Activated naive CD4-positive, alpha-beta T cell treated with anti-CD3 and anti-CD28 coated beads, Interleukin-2, amount 50 U/mL, for 24 hours (primary cell): ENCODE results near the gene CYP51A1.
"Not testable (repeated sequence)": the region's sequence is repeated elsewhere in the genome, so short reads cannot be mapped to it uniquely, and the experiment has no call there.

Source experiments
- H3K27ac Mint-ChIP-seq: one replicate; pipeline ENCODE4 v1.8.0; 2021; ENCODE audit warnings: mild to moderate bottlenecking, mixed read lengths
- H3K27me3 Mint-ChIP-seq: one replicate; pipeline ENCODE4 v1.8.0; 2021; ENCODE audit warnings: mixed read lengths
- H3K36me3 Mint-ChIP-seq: one replicate; pipeline ENCODE4 v1.8.0; 2021; ENCODE audit warnings: mixed read lengths
- H3K4me1 Mint-ChIP-seq: one replicate; pipeline ENCODE4 v1.8.0; 2021; ENCODE audit warnings: mixed read lengths
- H3K4me3 Mint-ChIP-seq: one replicate; pipeline ENCODE4 v1.8.0; 2021; ENCODE audit warnings: mild to moderate bottlenecking, mixed read lengths
- H3K9me3 Mint-ChIP-seq: one replicate; pipeline ENCODE4 v1.8.0; 2021; ENCODE audit warnings: mixed read lengths

The CYP51A1 gene

GRCh38 chr7:92134271-92135051 lies at the start of gene CYP51A1:
CYP51A1 (minus strand) TSS chr7:92134477; CDS start chr7:92134364, 113 bp downstream.
- peak within 1 kb of the TSS; percentile 99 for H3K27ac Mint-ChIP-seq
- H3K36me3 Mint-ChIP-seq: peaks cover 4% of the 10 kb centered on the region
- peak within 1 kb of the TSS; percentile 98 for H3K4me3 Mint-ChIP-seq
- H3K9me3 Mint-ChIP-seq: no peaks in the 10 kb centered on the region
- no peaks in the 10 kb centered on the region for H3K27me3 Mint-ChIP-seq
- peaks cover 37% of the 10 kb centered on the region for H3K4me1 Mint-ChIP-seq

- H3K36me3 Mint-ChIP-seq: no peaks in the 10 kb centered on the region
- peaks cover 4% of the 10 kb centered on the region for H3K4me1 Mint-ChIP-seq
- peaks cover 7% of the 10 kb centered on the region for H3K27me3 Mint-ChIP-seq
- no peaks in the 10 kb centered on the region for H3K9me3 Mint-ChIP-seq
- peak within 1 kb of the TSS; percentile 76 for H3K4me3 Mint-ChIP-seq
- no peak within 1 kb of the TSS for H3K27ac Mint-ChIP-seq
Measured at GRCh38 chr7:92178928-92179924, 44.9 kb upstream of the CYP51A1 start, which contains the start of gene LRRD1. LRRD1 (minus strand) TSS chr7:92179142; CDS start chr7:92165202, 13,940 bp downstream.

DNA sequence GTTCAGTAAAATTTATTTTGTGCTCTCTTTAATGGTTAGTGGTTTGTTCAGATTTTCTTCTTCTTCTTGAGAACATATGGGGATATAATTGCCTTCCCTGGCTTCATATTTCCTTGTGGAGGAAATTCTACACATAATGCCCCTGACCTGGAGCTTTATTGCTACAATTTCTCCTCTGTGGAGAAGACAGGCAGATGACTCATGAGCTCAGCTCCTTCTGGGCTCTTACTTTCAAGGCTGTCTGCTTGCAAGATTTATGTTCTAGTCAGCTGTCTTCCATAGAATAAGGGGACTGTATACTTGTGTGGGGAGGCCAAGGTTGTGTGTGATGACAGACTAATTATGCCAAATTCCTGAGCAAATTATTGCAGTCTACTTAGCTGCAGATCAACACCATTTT lies 43.1 kb upstream of the CYP51A1 start:
- no peak overlapping the region for H3K4me3 Mint-ChIP-seq
- H3K4me1 Mint-ChIP-seq: peaks cover 4% of the 10 kb centered on the region
- no peak overlapping the region for H3K27ac Mint-ChIP-seq
- no peaks in the 10 kb centered on the region for H3K36me3 Mint-ChIP-seq
- no peaks in the 10 kb centered on the region for H3K9me3 Mint-ChIP-seq
- H3K27me3 Mint-ChIP-seq: peaks cover 13% of the 10 kb centered on the region

DNA sequence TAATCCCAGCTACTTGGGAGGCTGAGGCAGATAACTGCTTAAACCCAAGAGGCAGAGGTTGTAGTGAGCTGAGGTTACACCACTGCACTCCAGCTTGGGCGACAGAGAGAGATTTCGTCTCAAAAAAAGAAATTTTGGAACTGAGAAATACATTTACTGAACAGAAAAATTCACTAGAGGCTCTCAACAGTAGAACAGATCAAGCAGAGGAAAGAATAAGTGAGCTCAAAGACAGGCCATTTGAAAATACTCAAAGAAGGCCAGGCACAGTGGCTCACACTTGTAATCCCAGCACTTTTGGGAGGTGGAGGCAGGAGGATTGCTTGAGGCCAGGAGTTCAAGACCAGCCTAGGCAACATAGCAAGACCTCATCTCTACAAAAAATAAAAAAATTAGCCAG lies 35.3 kb upstream of the CYP51A1 start:
- H3K4me1 Mint-ChIP-seq, H3K27me3 Mint-ChIP-seq, H3K4me3 Mint-ChIP-seq, H3K36me3 Mint-ChIP-seq, H3K27ac Mint-ChIP-seq, H3K9me3 Mint-ChIP-seq: not testable (repeated sequence)

GRCh38 chr7:92161271-92161670 lies 27.0 kb upstream of the CYP51A1 start:
- H3K4me1 Mint-ChIP-seq: no peaks in the 10 kb centered on the region
- H3K4me3 Mint-ChIP-seq: no peak overlapping the region
- H3K36me3 Mint-ChIP-seq: no peaks in the 10 kb centered on the region
- H3K9me3 Mint-ChIP-seq: no peaks in the 10 kb centered on the region
- peaks cover 10% of the 10 kb centered on the region for H3K27me3 Mint-ChIP-seq
- H3K27ac Mint-ChIP-seq: no peak overlapping the region

- Mint-ChIP-seq H3K9me3 (no peaks in the 10 kb centered on the region), H3K36me3 (no peaks in the 10 kb centered on the region), H3K27ac (no peak overlapping the region), H3K27me3 (peaks cover 10% of the 10 kb centered on the region), H3K4me3 (no peak overlapping the region), H3K4me1 (no peaks in the 10 kb centered on the region)
Measured at GRCh38 chr7:92158660-92159575, 24.6 kb upstream of the CYP51A1 start.

DNA sequence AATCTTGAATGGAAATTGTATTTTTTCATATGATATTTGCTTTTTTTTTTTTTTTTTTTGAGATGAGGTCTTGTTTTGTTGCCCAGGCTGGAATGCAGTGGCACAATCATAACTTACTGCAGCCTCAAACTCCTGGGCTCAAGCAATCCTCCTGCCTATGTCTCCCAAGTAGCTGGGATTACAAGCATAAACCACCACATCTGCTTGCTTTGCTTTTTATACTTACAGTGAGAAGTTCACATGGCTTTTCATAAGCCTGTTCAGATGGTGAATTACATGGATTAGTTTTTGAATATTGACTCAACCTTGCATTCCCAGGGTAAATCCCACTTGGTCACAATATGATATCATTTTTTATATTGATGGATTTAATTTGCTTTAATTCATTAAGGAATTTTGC lies 22.7 kb upstream of the CYP51A1 start:
- Mint-ChIP-seq H3K27ac (no peak overlapping the region), H3K27me3 (peaks cover 7% of the 10 kb centered on the region), H3K4me3 (no peak overlapping the region), H3K4me1 (no peaks in the 10 kb centered on the region), H3K36me3 (no peaks in the 10 kb centered on the region), H3K9me3 (no peaks in the 10 kb centered on the region)

- H3K4me3 Mint-ChIP-seq: no peak overlapping the region
- H3K27ac Mint-ChIP-seq: no peak overlapping the region
- H3K9me3 Mint-ChIP-seq: no peaks in the 10 kb centered on the region
- H3K36me3 Mint-ChIP-seq: no peaks in the 10 kb centered on the region
- peaks cover 3% of the 10 kb centered on the region for H3K27me3 Mint-ChIP-seq
- no peaks in the 10 kb centered on the region for H3K4me1 Mint-ChIP-seq
Measured at GRCh38 chr7:92155108-92155739, 20.9 kb upstream of the CYP51A1 start.

DNA sequence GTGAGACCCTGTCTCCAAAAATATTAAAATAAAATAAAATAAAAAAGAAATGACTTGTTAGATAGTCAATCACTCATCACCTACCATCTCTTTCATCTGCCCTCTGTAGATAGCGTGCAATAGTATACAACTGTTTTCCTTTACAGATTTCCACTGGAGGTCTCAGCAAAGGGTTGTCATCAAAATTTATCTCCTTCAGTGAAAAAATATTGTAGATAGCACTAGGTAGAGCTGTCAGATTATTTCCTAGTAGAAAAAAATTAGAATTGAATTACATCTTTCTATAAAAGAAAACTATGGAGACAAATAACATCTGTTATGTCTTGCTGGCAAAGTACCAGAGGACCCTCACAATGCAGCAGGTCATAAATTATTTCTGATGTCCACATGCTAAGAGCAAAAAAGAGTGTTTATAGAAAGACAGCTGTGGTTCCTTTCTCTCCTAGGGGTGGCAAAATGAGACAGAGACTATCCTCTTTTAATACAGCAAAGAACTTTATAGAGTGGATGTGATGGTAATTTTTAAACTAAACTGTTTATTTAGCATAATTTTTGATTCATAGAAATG lies 16.3 kb upstream of the CYP51A1 start:
- H3K4me1 Mint-ChIP-seq: no peaks in the 10 kb centered on the region
- no peak overlapping the region for H3K27ac Mint-ChIP-seq
- no peaks in the 10 kb centered on the region for H3K27me3 Mint-ChIP-seq
- no peak overlapping the region for H3K4me3 Mint-ChIP-seq
- H3K36me3 Mint-ChIP-seq: no peaks in the 10 kb centered on the region
- H3K9me3 Mint-ChIP-seq: no peaks in the 10 kb centered on the region

GRCh38 chr7:92149736-92150239 lies 15.5 kb upstream of the CYP51A1 start:
- H3K4me3 Mint-ChIP-seq: no peak overlapping the region
- H3K27ac Mint-ChIP-seq: no peak overlapping the region
- H3K27me3 Mint-ChIP-seq: no peaks in the 10 kb centered on the region
- no peaks in the 10 kb centered on the region for H3K9me3 Mint-ChIP-seq
- no peaks in the 10 kb centered on the region for H3K4me1 Mint-ChIP-seq
- H3K36me3 Mint-ChIP-seq: no peaks in the 10 kb centered on the region

DNA sequence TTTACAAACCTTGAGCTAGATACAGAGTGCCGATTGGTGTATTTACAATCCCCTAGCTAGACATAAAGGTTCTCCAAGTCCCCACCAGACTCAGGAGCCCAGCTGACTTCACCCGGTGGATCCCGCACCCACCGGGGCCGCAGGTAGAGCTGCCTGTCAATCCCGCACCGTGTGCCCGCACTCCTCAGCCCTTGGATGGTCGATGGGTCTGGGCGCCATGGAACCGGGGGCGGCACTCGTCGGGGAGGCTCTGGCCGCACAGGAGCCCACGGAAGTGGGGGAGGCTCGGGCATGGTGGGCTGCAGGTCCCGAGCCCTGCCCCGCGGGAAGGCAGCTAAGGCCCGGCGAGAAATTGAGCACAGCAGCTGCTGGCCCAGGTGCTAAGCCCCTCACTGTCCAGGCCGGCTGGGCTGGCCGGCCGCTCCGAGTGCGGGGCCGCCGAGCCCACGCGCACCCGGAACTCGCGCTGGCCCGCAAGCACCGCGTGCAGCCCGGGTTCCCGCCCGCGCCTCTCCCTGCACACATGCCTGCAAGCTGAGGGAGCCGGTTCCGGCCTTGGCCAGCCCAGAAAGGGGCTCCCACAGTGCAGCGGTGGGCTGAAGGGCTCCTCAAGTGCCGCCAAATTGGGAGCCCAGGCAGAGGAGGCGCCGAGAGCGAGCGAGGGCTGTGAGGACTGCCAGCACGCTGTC lies 9.1 kb upstream of the CYP51A1 start:
- H3K4me3 Mint-ChIP-seq, H3K27me3 Mint-ChIP-seq, H3K36me3 Mint-ChIP-seq, H3K4me1 Mint-ChIP-seq, H3K27ac Mint-ChIP-seq, H3K9me3 Mint-ChIP-seq: not testable (repeated sequence)

DNA sequence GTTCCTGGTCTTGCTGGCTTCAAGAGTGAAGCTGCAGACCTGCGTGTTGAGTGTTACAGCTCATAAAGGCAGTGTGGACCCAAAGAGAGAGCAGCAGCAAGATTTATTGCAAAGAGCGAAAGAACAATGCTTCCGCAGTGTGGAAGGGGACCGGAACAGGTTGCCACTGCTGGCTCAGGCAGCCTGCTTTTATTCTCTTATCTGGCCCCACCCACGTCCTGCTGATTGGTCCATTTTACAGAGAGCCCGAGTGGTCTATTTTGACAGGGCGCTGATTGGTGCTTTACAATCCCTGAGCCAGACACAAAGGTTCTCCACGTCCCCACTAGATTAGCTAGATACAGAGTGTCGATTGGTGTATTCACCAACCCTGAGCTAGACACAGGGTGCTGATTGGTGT lies 8.5 kb upstream of the CYP51A1 start:
- not testable (repeated sequence) for H3K4me1 Mint-ChIP-seq, H3K9me3 Mint-ChIP-seq, H3K27me3 Mint-ChIP-seq, H3K4me3 Mint-ChIP-seq, H3K27ac Mint-ChIP-seq, H3K36me3 Mint-ChIP-seq

GRCh38 chr7:92141161-92141560 lies 6.9 kb upstream of the CYP51A1 start:
- Mint-ChIP-seq H3K27ac (no peak overlapping the region), H3K27me3 (no peaks in the 10 kb centered on the region), H3K4me1 (no peaks in the 10 kb centered on the region), H3K36me3 (no peaks in the 10 kb centered on the region), H3K9me3 (no peaks in the 10 kb centered on the region), H3K4me3 (no peak overlapping the region)

DNA sequence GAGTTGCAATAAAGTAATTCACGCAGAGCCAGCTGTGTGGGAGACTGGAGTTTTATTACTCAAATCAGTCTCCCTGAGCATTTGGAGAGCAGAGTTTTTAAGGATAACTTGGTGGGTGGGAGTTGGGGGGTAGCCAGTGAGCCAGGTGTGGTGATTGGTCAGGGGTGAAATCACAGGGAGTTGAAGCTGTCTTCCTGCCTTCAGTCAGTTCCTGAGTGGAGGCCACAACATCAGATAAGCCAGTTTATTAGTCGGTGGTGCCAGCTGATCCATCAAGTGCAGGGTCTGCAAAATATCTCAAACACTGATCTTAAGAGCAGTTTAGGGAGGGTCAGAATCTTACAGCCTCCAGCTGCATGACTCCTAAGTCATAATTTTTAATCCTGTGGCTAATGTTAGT lies 3.3 kb upstream of the CYP51A1 start:
- H3K36me3 Mint-ChIP-seq: no peaks in the 10 kb centered on the region
- H3K4me1 Mint-ChIP-seq: peaks cover 27% of the 10 kb centered on the region
- no peaks in the 10 kb centered on the region for H3K27me3 Mint-ChIP-seq
- H3K27ac Mint-ChIP-seq: no peak overlapping the region
- H3K4me3 Mint-ChIP-seq: no peak overlapping the region
- H3K9me3 Mint-ChIP-seq: no peaks in the 10 kb centered on the region
